NCI-H748 treated with DMSO at 0.1 percent for 48 hours (cell line): ENCODE data around the gene MAPKAP1.

Experiments used
- DNase-seq: peaks from one replicate; lab custom pipeline; 2025; lab: John Stamatoyannopoulos, UW

Gene MAPKAP1

GRCh38 chr9:125536167-125536772 is 170.7 kb downstream of the MAPKAP1 start:
- DNase-seq: no peak

DNA sequence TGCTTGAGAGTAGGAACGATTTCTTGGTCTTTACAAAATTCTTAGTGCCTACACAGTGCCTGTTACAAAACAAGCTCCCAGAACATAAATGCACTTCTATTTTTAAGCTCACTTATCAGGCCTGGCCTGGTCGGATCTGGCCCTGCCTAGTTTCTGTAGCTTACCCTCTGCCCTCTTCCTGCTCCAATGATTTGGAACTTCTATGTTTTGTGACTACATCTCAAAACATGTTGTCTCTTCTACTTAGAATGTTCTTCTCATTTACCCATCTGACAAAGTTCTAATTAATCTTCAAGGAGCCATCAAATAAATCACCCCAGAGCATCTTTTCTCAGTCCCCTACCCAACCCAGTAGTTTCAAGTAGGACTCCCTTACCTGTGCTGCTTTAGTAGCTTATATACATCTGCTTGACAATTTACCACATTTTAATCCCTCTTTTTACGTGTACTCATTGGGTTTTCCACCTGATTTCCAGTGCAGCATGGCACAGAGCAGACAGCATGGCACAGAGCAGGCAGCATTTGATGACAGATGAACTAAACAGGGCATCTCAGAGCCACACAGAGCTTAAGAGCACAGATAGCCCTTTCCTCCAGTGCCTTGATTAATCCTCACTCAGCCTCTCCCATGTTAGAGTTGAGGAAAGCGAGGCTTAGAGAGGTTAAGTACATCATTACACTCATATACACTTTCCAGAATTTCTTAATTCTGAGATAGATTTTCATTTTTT is 171.9 kb downstream of the MAPKAP1 start:
- DNase-seq: no peak

DNA sequence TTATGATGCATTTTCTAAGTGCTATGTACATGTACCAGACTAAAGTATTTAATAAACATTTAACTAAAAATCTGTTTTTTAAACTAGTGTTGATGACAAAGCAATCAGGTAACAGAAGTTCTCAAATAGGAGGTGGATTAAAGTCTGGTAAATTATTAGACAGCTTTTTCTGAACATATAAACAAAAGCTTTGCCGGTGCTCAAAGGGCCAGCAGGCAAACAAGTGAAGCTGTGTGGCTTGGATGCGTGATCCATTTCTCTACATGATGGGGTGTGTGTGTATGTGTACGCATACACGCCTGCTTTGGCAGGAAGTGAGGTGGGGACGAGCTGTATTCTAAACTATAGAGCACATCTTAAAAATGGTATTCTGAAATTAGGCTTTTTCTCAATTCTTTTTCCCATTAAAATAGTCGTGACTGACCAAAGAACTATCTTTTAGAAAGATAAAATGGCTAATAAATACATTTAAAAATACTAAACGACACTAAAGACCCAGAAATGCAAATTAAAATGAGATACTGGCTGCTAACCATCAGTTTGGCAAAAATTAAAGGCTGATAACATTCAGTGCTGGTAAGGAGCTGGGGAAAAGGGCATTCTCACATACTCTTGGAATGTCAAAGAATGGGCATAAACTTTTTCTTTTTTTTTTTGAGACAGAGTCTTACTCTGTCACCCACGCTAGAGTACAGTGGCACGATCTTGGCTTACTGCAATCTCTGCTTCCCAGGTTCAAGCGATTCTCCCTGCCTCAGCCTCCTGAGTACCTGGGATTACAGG is 174.0 kb downstream of the MAPKAP1 start:
- no peak for DNase-seq

- no peak for DNase-seq
Measured at GRCh38 chr9:125532412-125532811, 174.6 kb downstream of the MAPKAP1 start.

GRCh38 chr9:125529589-125530515 is 177.2 kb downstream of the MAPKAP1 start:
- DNase-seq: no peak

DNA sequence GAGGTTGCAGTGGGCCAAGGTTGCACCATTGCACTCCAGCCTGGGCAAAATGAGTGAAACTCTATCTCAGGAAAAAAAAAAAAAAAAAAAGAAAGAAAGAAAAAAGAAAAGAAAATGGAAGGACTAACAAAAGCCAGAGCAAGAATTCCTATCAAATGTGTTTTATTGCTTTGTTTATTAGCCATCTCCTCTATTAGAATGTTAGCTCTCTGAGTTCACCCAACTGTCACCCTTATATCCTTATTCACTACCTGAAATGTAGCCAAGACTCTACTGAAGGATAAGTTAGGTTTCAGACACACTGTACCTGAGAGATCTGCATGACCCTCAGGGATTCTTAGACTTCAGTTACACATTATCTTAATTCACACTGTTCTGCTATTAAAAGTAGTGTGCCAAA is 177.9 kb downstream of the MAPKAP1 start:
- no peak for DNase-seq

DNA sequence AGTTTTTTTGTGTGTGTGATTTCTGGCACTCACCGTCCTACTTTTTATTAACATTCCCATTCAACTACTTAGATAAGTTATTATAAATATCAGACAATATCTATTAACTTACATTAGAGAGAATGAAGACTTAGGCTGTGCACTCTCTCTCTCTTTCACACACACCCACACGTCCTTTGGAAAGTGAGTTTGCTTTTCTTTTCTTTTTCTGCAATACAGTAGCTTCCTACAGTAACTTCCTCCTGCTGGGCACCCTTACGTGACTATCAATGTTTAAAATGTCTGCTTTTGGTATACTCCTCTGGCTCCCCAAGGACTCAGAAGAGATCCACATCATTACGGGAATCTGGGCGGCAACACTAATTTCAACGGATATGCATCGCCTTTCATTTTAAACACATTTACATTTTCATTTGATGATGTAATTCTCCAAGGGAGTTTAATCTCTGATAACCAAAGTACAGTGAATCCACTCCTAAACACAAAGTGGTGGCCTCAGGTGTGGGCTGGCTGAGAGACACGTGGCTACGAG is 179.5 kb downstream of the MAPKAP1 start:
- DNase-seq: no peak

DNA sequence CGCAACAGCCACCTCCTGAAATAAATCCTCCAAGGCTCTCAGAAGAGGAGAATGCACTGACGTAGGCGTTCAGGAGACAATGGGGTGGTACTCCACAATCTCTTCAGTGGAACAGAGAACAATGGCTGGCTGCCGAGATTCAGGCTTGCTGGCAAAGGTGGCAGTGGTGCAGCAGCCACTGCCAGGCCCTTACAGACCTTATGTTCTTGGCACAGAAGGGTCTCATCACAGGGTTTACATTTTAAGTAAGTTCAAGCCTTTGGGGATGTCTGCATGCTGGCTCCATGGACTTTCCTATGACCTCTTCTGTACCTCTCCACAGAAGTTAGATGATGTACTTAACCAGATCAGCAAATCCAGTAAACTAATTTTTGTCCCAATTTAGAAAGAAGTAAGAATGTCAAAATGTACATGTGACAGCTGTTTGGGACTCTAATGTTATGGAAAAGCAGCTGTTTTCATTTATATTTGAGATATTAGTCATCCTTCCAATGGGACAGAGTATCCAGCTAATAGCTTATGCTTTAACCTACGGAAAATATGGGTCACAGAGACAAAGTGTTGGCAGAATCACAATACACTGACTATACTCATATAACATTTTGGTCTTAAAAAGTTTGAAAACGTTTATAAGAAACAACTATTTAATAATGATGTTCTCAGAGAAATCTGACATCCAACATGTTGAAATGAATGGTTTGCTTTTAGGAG is 180.9 kb downstream of the MAPKAP1 start:
- no peak for DNase-seq

DNA sequence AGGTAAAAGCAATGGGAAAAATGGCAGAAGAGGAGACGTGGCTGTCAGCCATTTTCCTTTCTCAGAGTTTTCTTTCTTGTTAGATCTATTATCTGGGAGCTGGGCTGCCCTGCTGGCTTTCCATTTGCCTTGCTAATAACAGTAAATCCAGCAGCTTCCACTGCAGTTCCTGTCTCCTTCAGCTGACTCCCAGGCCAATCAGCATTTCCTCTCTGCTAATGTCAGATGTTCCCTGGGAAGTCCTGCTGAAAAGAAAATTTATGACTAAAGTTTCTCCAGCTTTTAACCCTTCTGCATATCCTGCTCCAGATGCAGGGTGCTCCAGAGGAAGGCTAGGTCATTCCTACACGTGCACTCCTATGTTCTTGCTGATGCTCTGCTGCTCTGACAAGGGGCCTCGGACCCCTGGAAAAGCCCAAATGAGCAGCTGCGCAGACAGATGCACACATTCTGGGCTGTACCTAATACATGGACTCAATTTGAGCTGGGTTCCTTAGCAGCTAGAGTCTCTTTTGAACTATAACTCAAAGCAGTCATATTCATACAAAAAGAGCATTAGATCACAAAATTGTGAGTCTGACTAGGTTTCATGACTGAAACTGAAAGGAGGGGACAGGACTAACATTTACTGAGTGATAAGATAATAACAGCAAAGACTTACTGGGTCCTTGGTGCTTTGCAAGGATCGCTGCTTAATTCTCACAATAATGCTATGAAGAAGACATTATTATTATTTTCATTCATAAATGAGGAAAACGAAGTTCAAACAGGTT is 182.2 kb downstream of the MAPKAP1 start:
- no peak for DNase-seq

GRCh38 chr9:125523681-125524080 is 183.3 kb downstream of the MAPKAP1 start:
- DNase-seq: no peak

DNA sequence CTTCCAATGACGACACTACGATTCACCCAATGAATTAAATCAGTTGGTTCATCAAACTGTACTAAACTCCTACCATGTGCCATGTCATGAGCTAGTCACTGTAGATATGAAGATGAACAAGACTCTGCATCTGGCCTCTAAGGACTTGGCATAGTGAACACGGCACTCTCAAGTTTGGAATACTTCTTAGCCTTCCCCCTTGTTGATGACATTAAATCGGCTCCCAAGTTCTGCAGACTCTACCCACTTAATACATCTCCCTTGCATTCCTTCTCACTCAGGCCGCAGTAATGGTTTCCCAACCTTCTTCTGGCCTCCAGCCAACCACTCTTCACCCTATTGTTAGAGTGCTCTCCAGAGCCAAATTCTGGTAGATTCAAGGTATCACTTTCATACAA is 184.7 kb downstream of the MAPKAP1 start:
- DNase-seq: no peak

- DNase-seq: no peak
Measured at GRCh38 chr9:125521462-125522327, 185.3 kb downstream of the MAPKAP1 start.

- no peak for DNase-seq
Measured at GRCh38 chr9:125519734-125520133, 187.3 kb downstream of the MAPKAP1 start.

- DNase-seq: no peak
Measured at GRCh38 chr9:125517577-125517976, 189.4 kb downstream of the MAPKAP1 start.

DNA sequence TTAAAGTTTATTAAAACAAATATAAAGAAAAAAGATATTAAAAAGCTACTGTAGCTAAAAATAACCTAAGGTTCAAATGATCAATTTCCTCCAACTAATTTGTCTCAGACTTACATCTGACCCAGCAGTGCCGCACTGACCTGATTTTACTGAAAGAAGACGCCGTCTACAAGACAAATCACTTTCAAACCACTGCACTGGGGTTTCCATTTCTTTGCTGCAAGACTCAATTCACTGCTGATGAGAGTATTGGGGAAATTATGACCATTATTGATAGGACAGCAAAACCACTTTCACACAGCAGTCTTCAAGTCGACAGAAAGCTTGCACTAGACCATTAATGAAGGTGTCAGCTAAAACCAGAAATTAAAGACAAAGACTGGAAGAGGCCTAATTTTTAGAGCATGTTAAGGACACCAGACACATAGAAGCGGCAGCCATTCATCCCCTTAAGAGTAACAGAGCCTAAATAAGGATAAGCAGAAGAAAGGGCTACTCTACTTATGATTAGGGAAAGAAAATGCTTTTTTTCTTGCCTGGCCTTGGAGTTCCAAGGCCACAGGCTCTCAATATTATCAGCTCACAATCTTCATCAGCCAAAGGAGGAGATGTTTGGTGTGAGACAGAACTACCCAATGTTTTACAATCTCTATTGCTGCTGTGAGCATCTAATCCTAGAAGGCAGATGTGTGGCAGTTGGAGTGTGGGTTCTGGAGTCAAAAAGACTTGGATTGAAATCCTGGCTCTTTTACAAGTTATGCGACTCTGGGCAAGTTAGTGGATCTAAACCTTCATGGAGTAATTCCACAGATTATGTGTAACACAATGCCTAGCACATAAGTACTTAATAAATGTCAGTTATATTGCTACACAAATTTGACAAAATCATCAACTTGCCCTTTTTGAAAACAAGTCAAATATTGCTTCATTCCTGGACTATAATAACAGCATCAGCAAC is 190.7 kb downstream of the MAPKAP1 start:
- no peak for DNase-seq

- no peak for DNase-seq
Measured at GRCh38 chr9:125515281-125515680, 191.7 kb downstream of the MAPKAP1 start.

DNA sequence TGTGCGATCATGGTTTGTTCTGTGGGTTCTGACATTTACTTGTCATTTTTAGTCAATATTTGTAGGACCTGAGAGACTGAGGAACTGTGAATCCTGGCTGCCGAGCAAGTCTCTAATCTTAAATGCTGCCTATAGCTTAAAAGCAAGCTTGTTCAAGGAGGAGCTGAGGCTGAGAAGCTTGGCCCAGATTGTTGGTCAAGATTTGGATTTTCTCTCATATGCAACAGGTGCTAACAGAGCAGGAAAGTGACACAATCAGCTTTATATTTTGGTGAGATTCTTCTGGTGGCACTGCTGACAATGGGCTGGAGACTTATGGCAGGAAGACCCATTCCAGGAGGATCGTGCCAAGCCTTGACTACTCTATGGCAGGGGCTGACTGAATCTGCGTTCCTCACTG is 192.5 kb downstream of the MAPKAP1 start:
- no peak for DNase-seq
